Measurements from ENCODE around the gene SWT1. TPM values are rescaled to one million over a fixed set of nuclear protein-coding genes. Genes with fewer than 3 reads are reported as not detected.

Gene SWT1
- total RNA-seq, 3 donors from 2014 or later (not counting 1 experiment from before 2014, with no cell fraction given): 4.0 to 5.3 (median 5.1) TPM

DNA sequence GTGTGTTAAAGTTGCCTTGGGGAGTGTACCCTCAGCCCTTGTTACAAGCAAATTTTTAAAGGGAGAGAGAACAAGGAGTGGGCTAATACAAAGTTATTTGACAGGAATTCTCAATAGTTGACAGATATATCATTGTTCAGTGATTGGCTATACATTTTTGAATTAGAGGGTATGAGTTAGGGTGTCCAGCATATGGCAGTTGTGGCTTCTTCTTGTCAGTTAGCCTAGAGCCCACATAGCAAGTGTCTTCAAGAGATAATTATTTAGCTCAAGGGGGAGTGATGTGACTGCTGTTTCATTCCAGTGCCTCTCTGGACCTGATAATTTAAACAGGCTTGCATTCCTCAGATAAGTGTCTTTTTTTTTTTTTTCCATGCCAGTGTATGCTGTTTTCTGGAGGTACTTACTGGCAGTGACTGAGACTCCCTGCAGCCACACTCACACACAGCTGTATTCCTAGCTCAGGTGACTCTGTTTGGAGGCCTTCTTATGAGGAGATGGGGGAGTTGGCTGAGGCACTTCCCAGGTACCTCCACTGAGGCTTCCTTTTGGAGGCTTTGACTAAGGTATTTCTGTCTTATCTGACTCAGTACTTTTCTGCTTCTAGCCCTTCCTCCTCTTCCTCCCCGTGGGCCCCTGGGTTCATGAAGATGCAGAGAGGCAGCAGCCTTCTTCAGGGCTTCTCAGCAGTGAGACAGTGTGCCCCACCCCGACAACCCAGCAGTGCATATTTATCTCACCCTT, 127.7 kb downstream of the SWT1 start:
- Histone ChIP-seq H3K27ac (ENCODE audit: low read length) (no peak overlapping the region), H3K4me3 (ENCODE audit: low read length) (no peak overlapping the region), H3K9me3 (ENCODE audit: control insufficient read depth, insufficient read depth, low read length) (no peaks in the 10 kb centered on the region), H3K27me3 (ENCODE audit: control insufficient read depth, insufficient read depth, low read length) (no peaks in the 10 kb centered on the region), H3K4me1 (ENCODE audit: control insufficient read depth, insufficient read depth, low read length) (peaks cover 12% of the 10 kb centered on the region), H3K36me3 (ENCODE audit: control insufficient read depth, insufficient read depth, low read length) (no peaks in the 10 kb centered on the region)
- Mint-ChIP-seq H3K27ac (no peak overlapping the region), H3K4me1 (peaks cover 14 to 25% of the 10 kb centered on the region in 2 donors), H3K27me3 (ENCODE audit: low read depth in 2 of 2) (no peaks in the 10 kb centered on the region), H3K4me3 (no peak overlapping the region), H3K36me3 (no peaks in the 10 kb centered on the region), H3K9me3 (no peaks in the 10 kb centered on the region)
- DNase-seq: no peak
- WGBS (ENCODE audit: insufficient coverage): 67% methylated on average over 1 of the region's 2 CpGs
- TF ChIP-seq, protein P1, sequence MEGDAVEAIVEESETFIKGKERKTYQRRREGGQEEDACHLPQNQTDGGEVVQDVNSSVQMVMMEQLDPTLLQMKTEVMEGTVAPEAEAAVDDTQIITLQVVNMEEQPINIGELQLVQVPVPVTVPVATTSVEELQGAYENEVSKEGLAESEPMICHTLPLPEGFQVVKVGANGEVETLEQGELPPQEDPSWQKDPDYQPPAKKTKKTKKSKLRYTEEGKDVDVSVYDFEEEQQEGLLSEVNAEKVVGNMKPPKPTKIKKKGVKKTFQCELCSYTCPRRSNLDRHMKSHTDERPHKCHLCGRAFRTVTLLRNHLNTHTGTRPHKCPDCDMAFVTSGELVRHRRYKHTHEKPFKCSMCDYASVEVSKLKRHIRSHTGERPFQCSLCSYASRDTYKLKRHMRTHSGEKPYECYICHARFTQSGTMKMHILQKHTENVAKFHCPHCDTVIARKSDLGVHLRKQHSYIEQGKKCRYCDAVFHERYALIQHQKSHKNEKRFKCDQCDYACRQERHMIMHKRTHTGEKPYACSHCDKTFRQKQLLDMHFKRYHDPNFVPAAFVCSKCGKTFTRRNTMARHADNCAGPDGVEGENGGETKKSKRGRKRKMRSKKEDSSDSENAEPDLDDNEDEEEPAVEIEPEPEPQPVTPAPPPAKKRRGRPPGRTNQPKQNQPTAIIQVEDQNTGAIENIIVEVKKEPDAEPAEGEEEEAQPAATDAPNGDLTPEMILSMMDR (IDR thresholded peaks at IDR 0.05): no peak
- ATAC-seq: no peak
- intact Hi-C loops (cut with micrococcal nuclease): no loop called here

DNA sequence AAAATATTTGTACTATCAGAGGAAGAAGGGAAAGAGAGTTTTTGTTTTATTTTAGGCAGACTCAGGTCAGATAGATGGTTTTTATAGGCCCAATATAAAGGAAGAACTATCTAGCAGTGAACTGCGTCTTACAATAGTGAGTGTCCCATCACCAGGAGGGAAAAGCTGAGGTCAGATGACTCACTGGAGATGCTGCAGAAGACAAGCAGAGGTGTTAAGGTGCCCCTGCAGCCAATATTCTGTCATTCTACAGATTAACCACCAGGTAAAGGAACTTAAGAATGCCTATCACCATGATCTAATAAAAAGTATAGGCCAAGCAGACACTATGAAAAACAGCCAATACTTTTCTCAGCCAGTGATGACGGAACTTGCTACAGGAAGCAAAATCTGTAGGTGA, 130.5 kb downstream of the SWT1 start:
- intact Hi-C loops (cut with micrococcal nuclease): no loop called here
- DNase-seq: no peak
- H3K4me3 Mint-ChIP-seq: no peak overlapping the region

DNA sequence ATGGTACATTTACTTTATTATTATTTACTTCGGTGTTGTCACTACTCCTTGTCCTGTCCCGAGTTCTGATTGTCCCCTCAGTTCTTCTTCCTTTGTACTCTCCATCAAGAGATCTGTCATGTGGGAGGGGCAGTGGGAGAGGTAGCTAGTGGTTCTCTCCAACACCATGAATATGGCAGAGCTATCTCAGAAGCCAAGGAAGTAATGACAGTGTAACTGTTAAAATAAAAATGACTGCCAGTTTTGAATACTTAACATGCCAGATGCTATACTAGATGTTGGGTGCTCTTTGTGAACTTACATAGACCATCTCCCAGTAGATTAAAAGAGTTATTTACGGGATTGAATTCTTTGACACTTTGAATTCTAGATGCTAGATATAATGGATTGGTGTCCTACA, 131.5 kb downstream of the SWT1 start:
- Mint-ChIP-seq H3K27ac (peak overlapping the region in 1 of 2 donors; percentile 53), H3K4me1 (peaks cover 15 to 25% of the 10 kb centered on the region in 2 donors), H3K27me3 (ENCODE audit: low read depth in 2 of 2) (no peaks in the 10 kb centered on the region), H3K4me3 (no peak overlapping the region), H3K36me3 (peaks cover 6% of the 10 kb centered on the region), H3K9me3 (no peaks in the 10 kb centered on the region)
- Histone ChIP-seq H3K27ac (ENCODE audit: low read length) (no peak overlapping the region), H3K27me3 (ENCODE audit: control insufficient read depth, insufficient read depth, low read length) (no peaks in the 10 kb centered on the region), H3K4me1 (ENCODE audit: control insufficient read depth, insufficient read depth, low read length) (no peaks in the 10 kb centered on the region), H3K9me3 (ENCODE audit: control insufficient read depth, insufficient read depth, low read length) (no peaks in the 10 kb centered on the region), H3K4me3 (ENCODE audit: low read length) (no peak overlapping the region), H3K36me3 (ENCODE audit: control insufficient read depth, insufficient read depth, low read length) (no peaks in the 10 kb centered on the region)
- 100% methylated on average over 2 of the region's 3 CpGs for WGBS (ENCODE audit: insufficient coverage)
- TF ChIP-seq, protein P1 (IDR thresholded peaks at IDR 0.05): no peak
- DNase-seq (no peak), ATAC-seq (no peak)
- intact Hi-C loops (cut with micrococcal nuclease): no loop called here

More for the DNA sequence above, 130.5 kb downstream of the SWT1 start:
- Mint-ChIP-seq H3K36me3 (no peaks in the 10 kb centered on the region), H3K9me3 (no peaks in the 10 kb centered on the region), H3K27ac (peak overlapping the region in 1 of 2 donors; percentile 63), H3K4me1 (peaks cover 9 to 15% of the 10 kb centered on the region in 2 donors), H3K27me3 (ENCODE audit: low read depth in 2 of 2) (no peaks in the 10 kb centered on the region)
- Histone ChIP-seq H3K4me3 (ENCODE audit: low read length) (no peak overlapping the region), H3K36me3 (ENCODE audit: control insufficient read depth, insufficient read depth, low read length) (no peaks in the 10 kb centered on the region), H3K27ac (ENCODE audit: low read length) (no peak overlapping the region), H3K9me3 (ENCODE audit: control insufficient read depth, insufficient read depth, low read length) (no peaks in the 10 kb centered on the region), H3K27me3 (ENCODE audit: control insufficient read depth, insufficient read depth, low read length) (no peaks in the 10 kb centered on the region), H3K4me1 (ENCODE audit: control insufficient read depth, insufficient read depth, low read length) (no peaks in the 10 kb centered on the region)
- WGBS (ENCODE audit: insufficient coverage): 90% methylated on average over 2 of the region's 2 CpGs
- ATAC-seq: no peak
- TF ChIP-seq, protein P1 (IDR thresholded peaks at IDR 0.05): no peak

- Histone ChIP-seq H3K36me3 (ENCODE audit: control insufficient read depth, insufficient read depth, low read length) (peaks cover 5% of the 10 kb centered on the region), H3K27ac (ENCODE audit: low read length) (no peak overlapping the region), H3K4me3 (ENCODE audit: low read length) (no peak overlapping the region), H3K27me3 (ENCODE audit: control insufficient read depth, insufficient read depth, low read length) (no peaks in the 10 kb centered on the region), H3K9me3 (ENCODE audit: control insufficient read depth, insufficient read depth, low read length) (no peaks in the 10 kb centered on the region), H3K4me1 (ENCODE audit: control insufficient read depth, insufficient read depth, low read length) (no peaks in the 10 kb centered on the region)
- Mint-ChIP-seq H3K9me3 (no peaks in the 10 kb centered on the region), H3K27me3 (ENCODE audit: low read depth in 2 of 2) (no peaks in the 10 kb centered on the region), H3K4me3 (no peak overlapping the region), H3K27ac (peak overlapping the region in 1 of 2 donors; percentile 53), H3K4me1 (peaks cover 19 to 35% of the 10 kb centered on the region in 2 donors), H3K36me3 (peaks cover 9% of the 10 kb centered on the region)
- intact Hi-C loops (cut with micrococcal nuclease): no loop called here
- ATAC-seq: no peak
- TF ChIP-seq, protein P1 (IDR thresholded peaks at IDR 0.05): no peak
- DNase-seq: no peak
Measured at GRCh38 chr1:185289880-185290279, 132.9 kb downstream of the SWT1 start.
